CD4-positive, alpha-beta T cell treated with Interferon alpha-2 for 1 hour (primary cell): ENCODE results near the gene DEK.
"Not testable (repeated sequence)": the region's sequence is repeated elsewhere in the genome, so short reads cannot be mapped to it uniquely, and the experiment has no call there.

Experiments used
- DNase-seq, 2 donors: peaks; one replicate each; pipeline ENCODE4 v3.0.0-alpha.2; 2020 to 2022

The DEK gene, protein sequence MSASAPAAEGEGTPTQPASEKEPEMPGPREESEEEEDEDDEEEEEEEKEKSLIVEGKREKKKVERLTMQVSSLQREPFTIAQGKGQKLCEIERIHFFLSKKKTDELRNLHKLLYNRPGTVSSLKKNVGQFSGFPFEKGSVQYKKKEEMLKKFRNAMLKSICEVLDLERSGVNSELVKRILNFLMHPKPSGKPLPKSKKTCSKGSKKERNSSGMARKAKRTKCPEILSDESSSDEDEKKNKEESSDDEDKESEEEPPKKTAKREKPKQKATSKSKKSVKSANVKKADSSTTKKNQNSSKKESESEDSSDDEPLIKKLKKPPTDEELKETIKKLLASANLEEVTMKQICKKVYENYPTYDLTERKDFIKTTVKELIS

DNA sequence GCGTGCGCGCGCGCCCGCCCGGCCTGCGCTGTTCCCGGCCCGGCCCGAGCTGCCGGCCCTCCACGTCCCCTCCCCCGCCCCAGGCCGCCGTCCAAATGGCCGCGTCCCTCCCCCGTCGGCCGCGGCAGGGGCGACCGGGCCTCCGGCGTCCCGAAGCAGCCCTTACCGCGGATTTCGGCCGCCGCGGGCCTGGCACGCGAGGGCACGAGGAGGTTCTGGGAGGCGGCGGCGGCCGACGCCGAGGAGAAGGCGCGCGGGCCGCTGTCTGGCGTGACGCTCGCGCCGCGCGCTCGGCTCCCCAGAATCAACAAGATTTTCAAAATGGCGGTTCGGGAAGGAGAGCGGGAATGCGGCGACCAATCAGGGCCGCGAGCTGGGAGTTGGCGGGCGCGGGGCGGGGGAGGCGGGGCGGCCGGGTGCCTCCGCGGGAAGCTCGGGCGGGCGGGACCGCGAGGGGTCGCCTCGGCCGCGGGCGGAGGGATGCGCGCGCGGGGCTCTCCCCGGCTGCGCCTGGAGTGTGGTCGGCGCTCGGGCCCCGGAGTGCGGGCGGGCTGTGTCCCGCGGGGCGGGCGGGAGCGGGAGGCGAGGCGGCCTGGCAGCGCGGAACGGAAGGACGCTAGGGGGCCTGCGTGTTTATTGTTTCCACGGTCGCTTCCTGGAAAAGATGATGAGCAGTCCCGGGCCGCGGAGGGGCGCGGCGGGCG is at the start of gene DEK:
TSS of gene DEK (minus strand) at position 312 of the 704 bp plus-strand sequence. CDS start 543 bp downstream, outside the sequence.
- DNase-seq, result peak; percentile 82 to 88

- no peak for DNase-seq
These were observed 48.0 kb upstream of the DEK start for GRCh38 chr6:18312368-18312767.

DNA sequence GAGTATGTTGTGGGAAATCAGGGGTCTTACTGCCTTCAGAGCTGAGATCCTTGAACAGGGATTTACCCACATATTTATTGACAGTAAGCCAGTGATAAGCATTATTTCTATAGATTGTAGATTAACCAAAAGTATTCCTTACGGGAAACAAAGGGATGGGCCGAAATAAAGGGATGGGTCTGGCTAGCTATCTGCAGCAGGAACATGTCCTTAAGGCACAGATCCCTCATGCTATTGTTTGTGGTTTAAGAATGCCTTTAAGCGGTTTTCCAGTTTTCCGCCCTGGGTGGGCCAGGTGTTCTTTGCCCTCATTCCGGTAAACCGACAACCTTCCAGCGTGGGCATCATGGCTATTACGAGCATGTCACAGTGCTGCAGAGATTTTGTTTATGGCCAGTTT is 45.7 kb upstream of the DEK start:
- DNase-seq, result not testable (repeated sequence)

- DNase-seq, result no peak
These were observed 44.7 kb upstream of the DEK start for GRCh38 chr6:18309046-18309445.

DNA sequence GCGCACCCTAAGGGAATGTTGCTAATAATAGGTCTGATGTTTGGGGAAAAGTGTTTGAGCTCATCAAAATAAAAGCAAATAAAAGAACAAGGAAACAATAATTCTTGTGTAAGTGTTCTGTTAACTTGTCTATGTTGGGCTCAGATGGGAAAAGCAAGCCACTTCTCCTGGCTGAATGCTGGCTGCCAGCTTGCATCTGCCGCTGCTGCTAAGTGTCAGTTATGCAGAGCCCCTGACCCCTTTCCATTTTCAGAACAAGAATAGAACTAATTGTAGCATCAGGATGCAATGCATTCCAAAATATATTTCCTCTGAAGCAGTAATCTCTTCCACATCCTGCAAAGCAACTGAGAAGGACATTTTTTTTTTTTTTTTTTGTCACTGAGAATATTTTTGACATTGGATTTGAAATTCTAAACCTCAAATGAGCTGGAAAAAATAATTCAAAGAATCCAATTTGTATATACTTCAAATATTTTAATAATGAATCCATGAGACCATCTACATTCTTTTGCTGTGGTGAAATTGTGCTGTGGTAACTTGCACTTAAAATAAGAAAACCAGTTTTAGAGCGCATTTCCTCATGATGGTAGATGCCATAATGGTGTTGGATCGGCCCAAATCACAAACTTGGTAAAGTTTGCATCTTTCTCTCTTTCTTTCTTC is 43.9 kb upstream of the DEK start:
- DNase-seq, result no peak

GRCh38 chr6:18306977-18307376 is 42.6 kb upstream of the DEK start:
- no peak for DNase-seq

GRCh38 chr6:18302561-18303439 is 38.5 kb upstream of the DEK start:
- no peak for DNase-seq

DNA sequence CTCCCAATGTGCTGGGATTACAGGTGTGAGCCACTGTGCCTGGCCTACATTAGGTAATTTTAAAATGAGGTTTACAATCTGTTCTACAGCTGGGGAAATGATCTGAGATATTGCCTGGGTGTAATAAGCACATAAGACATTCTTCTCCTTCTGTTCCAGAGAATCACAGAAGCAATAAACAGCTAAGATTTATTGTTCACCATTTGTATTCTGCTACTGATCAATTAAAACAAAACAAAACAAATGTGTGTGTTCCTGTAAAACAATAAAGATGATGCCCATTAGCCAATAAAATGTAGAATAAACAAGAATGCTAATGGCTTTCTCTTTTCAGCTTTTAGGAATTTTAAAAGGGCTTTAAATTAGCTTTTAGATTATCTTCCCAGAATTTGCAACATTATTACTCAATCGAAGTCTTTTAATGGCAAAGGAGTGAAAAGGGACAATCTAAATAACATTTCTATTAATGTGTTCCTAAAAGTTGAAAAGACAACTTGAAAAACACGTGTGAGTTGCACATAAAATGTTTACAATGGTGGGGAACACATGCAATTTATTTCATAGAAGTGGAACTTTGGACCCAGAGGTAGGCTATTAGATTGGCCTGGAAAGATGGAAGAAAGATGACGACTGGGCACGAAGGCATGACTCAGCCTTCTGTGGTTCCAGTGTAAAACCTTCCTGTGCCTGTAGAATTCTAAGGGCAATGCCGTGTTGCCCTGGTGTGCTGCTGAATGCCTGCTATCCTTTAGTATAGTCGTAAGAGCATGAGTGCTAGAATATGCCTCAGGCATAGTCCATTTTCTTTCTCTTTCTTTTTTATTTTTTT is 29.0 kb upstream of the DEK start:
- no peak for DNase-seq

DNA sequence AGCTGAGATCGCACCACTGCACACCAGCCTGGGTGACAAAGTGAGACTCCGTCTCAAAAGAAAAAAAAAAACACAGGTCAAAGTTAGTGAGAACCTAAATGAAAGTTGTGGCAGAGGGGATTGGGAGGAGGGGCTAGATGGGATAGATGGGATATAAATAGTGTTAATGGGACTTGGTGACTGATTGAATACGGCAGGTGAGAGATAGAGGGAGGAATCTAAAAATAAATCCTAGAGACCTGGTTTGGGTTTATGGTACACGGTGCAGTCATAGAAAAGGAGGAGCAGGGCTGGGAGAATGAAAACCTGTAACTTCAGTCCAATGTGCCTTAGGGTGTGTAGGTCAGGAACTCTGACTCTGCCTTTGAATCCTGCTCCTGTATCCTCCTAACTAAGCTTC is 25.0 kb upstream of the DEK start:
- DNase-seq, result no peak

DNA sequence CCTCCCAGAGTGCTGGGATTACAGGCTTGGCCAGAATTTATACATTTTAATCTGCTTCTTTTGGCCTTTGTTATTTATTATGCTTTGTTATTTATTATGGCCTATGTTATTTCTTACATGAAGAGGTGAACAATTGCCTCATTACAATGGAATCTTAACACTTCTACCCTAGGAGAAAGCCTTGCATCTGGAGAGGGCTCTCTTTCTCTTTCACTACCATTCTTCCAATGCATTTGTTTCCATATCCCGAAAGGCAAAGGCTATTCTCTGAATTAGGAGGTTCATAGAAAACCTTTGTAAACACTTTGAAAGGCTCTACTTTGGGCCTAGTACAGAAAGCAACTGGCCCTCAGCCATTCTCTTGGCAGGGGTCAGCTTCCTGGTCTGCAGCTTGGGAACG is 19.9 kb upstream of the DEK start:
- no peak for DNase-seq

DNA sequence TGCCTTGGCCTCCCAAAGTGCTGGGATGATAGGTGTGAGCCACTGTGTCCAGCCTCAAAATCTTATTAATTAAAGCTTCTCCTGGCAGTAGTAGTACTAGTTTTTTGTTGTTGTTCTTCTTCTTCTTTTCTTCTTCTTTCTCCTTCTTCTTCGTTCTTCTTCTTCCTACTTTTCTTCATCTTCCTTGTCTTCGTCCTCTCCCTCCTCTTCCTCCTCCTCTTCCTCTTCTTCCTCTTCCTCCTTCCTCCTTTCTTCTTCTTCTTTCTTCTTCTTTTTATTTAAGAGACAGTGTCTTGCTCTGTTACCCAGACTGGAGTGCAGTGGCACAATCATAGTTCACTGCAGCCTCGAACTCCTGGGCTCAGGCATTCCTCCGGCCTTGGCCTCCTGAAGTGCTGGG is 17.2 kb upstream of the DEK start:
- DNase-seq, result no peak

- no peak for DNase-seq
These were observed 15.8 kb upstream of the DEK start for GRCh38 chr6:18280084-18280483.

GRCh38 chr6:18279422-18279821 is 15.1 kb upstream of the DEK start:
- DNase-seq, result no peak

GRCh38 chr6:18277237-18278006 is 13.1 kb upstream of the DEK start:
- no peak for DNase-seq

- DNase-seq, result no peak
These were observed 12.4 kb upstream of the DEK start for GRCh38 chr6:18276610-18277236.

DNA sequence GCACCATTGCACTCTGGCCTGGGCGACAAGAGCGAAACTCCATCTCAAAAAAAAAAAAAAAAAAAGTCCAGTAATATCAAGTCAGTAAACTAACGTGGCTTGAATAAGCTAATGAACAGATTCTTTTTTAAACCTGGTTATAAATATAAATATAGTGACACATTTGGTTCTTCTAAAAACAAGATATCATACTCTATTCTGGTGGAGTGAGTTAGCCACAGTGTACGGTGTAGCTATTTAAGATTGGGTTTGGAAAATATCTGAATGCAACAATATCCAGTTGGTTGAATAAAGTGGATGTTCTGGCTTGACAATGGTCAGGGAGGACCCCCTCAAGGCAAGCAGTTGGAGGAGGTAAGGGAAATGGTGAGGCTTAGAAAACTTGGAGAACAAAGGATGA is 5.9 kb upstream of the DEK start:
- DNase-seq, result no peak

DNA sequence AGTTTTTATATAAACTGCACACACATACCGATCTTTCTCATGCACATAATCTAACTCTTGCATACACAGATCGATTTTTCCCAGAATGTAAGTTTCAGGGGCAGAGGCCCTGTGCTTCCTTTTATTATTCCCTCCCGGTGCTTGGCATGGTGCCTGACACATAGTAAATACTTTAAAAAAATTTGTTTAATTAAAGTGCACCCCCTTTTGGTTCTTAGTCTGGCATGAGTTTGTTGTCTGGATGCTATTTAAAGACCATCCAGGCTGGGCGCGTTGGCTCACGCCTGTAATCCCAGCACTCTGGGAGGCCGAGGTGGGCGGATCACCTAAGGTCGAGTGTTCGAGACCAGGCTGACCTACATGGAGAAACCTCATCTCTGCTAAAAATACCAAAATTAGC is 5.4 kb upstream of the DEK start:
- no peak for DNase-seq

DNA sequence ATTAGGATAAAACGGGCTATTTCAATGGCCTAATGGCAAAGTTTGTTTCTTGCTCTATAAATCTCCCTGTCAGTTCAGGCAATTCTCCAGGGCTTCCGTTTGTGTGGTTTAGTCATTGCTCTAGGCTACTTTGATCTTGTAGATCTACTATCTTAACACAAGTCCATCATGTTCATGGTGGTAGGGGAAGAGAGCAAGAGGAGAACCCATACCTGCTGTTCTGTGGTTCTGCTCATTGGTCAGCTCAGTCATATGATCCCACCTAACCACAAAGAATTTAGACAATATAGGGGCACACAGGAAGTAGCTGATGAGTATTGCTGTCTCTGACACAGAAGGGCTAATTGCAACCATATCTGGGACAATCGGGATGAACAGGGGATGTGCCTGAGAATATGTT is 4.9 kb upstream of the DEK start:
- DNase-seq, result peak in 1 of 2 donors; percentile 33

GRCh38 chr6:18268066-18268465 is 3.7 kb upstream of the DEK start:
- no peak for DNase-seq

- no peak for DNase-seq
These were observed 2.2 kb upstream of the DEK start for GRCh38 chr6:18266523-18266912.
